ENCODE measurements around the gene PPP1R9A.

Gene PPP1R9A

DNA sequence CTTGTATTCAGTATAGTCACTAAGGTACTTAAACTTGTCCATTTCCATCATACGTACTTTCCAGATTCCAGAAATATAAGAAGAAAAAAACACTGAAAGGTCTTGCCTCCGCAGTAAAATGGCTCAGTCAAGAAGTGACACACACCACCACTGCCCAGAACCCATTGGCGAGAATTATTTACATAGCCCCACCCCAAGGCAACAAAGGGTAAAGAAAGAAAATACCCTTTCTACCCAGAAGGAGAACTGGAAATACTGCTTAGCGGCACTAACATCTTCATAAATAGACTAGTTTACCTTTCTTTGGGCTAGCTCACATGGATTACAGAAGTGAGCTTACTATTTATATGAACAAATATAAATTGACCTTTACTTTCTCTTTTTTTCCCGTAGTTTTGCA, 194.0 kb downstream of the PPP1R9A start:
- DNase-seq = no peak

DNA sequence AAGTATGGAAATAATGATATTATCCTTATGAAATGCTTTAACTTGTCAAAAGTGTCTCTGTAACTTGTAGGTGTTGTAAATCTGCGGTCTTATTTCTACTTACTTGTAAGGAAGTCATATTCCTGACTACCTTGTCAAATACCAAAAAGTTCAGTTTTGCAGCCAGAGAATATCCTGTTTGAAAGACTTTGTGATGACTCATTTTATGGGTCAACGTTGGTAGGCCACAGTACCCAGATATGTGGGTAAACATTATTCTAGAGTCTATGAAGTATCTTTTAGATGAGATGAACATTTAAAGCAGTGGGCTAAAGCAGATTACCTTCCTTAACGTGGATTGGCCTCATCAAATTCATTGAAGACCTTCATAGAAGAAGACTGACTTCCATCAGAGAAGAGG, 195.3 kb downstream of the PPP1R9A start:
- no peak for DNase-seq

DNA sequence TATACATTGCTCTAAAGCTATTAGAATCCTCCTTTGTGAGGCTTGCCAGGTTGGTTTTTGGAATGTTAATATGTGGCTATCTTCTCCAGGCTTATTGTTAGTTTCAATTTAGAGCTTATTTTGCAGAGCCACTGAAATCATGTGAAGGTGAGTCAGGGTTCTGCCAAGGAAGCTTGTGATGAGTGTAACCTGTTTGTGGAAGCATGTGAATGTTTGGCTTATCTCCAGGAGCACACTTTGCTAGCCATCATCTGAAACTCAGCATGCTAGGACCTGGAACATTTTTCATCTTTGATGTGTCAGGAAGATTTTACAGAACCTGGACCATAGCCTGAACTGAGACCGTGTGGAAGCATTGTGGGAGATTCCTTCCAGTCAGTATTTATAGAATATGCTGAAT, 197.3 kb downstream of the PPP1R9A start:
- DNase-seq = no peak

DNA sequence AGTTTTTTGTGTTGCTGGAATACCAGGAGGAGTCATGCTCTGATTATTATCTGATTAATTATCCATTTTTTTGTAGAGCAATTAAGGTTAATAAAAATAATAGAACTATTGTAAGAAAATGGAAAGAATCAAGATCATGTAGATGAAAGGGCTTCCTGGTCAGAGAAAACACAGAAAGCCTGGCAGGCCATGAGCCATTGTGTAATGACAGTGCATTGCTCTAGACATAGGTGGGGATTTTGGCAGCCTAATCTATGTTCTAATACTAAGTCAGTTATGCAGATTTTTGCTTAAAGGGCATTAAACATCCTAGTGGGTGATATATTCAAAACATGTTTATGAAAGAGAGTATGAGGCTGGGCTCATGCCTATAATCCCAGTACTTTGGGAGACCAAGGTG, 198.2 kb downstream of the PPP1R9A start:
- no peak for DNase-seq

DNA sequence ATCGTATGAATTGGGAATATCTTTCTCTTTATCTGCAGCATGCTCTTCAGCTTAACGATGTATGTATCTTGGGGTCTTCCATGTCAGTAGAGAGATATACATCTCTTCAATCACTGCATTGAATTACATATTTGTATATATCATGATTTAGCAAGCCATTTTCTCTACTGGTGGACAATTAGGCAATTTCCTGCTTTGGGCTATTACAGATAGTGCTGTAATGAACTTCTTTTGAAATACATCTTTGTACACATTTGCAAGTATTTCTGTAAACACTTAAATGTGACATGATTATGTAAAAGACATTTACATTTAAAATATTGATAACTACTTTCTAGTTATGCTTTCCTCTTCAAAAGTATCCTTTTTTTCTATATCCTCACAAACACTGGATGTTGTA, 199.0 kb downstream of the PPP1R9A start:
- DNase-seq = no peak

DNA sequence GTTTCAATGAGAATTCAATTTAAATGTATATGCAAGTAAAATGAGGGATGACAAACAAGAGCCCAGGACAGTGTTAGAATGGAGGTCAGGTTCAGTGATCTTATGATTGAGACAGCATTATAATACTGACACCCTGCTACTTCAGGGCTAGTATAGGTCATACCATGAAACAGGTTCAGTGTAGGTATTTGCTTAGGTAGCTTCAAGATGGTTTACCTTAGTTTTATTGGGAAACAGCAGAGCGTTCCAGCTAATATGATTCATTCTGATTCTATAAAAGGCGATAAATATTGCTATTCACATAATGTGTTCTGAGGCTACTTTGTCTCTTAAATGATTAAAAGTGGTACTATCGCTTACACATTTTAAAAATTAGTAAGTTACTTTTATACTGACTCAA, 203.3 kb downstream of the PPP1R9A start:
- DNase-seq = no peak

DNA sequence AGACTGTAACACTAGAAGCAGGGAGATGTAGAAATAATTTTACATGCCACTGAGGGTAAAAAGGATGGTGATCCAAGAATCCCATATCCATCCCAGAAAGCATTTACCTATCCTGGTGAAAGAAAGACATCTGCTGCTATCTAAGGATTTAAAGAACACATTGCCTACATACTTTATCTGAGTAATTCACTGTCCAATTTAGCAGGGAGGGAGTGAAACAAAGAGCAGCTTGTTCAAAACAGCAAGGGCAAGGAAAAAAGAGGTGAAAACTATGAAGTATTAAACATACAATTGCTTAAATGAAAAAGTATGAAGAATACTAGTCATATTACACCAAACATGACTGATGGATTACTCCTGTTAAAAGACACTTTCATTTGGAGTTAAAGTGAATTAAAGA, 206.2 kb downstream of the PPP1R9A start:
- no peak for DNase-seq

DNA sequence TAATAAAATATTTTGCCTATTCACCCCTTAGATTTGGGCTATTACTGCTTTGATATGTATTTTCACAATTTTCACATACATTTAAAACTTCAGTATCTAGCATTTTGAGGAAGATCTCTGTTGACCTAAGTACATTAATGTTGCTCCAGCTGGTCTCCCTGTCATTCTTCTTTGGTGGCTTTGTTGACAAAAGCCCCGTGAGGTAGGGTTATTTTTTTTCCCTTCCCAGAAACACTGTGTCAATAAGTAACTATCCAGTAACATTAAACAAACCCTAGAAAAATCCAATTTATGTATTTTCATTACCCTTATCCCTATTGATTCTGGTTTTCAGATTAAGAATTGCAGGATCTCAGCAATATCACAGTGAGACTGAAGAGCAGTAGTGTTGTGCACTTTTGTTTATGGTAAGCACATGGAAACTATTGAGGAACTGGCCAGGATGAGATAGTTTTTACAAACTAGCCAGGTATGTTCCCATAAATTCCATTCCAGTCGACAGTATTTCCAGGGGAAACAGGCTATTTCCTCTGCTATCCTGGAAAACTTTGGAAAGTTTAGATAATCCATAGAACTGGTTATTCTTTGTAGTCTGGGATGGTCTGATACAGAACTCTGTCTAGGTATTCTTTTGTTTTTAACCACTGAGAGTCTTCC, 218.8 kb downstream of the PPP1R9A start:
- no peak for DNase-seq

DNA sequence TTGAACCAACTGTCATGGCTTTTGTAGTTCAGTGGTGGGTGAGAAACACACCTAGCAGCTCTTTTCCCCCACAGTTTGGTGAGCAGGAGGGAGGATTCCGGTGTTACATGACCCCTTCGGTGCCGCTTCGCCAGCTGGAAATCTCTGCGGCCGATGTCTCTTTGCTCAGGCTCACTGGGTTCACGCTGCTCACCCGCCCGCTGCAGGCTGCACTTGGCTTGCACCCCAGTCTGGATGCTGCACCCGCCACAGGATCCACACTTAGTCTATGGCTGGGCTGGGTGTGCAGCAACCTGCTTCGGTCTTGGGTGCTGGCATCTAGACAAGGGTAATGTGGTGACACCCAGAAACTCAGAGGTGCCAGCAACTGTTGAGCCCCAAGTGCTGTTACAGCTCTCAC, 225.1 kb downstream of the PPP1R9A start:
- no peak for DNase-seq

DNA sequence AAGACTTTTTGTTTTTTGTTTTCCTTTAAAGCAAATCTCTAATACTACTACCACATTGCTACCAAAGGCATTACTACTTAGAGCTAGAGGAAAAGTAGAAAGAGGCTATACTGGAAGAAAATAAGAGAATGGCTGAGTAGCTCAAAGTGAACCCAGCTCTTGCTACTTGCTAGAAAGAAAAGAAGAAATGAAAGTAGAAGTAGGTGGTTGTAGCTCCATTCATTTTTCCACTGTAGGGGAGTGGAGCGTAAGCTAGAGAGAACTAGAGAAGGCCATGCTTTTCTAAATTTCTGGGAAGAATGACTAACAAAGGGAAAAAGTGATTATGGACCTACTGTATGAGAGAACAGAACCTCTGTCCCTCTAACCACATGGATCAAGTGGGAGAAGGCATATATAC, 232.5 kb downstream of the PPP1R9A start:
- no peak for DNase-seq

DNA sequence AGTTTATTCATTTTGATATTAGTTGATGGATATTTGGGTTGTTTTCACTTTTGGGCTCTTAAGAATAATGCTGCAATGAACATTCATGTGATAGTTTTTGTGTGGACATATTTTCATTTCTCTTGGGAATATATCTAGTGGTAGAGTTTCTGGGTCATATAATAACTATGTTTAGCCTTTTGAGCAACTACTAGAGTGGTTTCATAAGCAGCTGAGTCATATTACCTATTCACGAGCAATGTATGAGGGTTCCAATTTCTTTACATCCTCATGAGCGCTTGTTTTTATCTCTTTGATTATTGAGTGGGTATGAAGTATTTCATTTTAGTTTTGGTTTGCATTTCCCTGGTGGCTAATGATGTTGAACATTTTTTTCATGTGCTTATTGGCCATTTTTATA, 234.4 kb downstream of the PPP1R9A start:
- DNase-seq = no peak

DNA sequence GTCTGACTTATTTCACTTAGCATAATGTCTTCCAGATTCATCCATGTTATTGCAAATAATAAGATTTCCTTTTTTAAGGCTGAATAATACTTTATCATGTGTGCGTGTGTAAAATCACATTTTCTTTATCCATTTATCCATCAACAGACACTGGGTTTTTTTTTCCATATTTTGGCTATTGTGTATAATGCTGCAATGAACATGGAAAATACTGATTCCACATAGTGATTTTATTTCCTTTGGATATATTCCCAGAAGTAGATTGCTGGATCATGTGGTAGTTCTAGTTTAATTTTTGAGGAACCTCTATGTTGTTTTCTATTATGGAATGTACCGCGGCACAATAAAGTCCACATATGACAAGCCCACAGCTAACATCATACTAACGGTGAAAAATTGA, 236.9 kb downstream of the PPP1R9A start:
- DNase-seq = no peak

DNA sequence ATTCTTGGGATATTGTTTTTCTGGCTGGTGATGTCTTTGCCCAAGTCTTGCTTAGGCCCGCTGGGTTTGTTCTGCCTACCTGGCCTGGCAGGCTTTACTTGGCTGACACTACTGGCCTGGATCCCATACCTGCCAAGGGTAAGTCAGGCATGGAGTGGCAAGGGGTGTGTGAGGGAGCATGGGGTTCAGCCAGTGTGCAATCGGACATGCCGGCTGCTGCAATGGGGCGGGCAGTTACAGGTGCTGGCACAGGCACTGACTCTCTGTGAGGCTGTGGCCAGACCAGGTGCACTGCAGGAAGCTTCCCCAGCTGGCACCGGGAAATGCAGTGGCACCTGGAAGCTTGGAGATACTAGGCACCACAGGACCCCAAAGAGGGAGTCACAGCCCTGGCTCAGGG, 248.6 kb downstream of the PPP1R9A start:
- DNase-seq = no peak

DNA sequence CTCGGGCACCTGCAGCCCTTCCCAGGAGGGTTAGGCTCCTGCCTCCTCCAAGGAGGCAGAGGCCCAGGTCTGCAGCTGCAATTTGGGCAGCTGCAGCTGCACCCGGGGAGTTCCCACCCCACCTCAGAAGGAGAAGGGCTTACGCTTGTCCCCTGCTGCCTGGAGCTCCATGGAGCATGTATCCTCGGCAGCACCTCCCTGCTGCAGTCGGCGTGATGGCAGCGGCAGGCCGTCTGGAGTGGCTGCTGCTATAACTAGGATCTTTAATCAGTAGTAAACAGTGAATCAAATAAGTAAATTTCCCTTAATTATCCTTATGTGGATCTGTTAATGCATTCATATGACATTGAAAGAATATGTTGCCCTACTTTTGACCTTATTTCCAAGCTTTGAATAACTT, 250.0 kb downstream of the PPP1R9A start:
- DNase-seq = no peak

DNA sequence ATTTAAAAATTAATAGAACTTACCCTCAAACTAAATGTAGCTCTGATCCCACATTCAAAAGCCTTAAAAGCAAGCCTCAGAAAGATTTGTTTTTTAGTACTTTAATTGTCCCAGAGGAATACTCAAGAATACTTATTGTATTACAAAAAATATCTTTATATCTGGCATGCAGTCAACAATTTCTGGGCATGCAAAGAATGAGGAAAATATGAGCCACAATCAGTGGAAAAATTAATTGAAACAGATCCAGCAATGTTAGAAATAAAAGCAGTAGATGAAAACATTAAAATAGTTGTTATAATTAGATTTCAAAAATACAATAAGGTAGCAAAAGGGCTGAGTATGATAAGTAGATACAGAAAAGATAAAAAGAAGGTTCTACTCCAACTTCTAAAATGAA, 262.3 kb downstream of the PPP1R9A start:
- no peak for DNase-seq

DNA sequence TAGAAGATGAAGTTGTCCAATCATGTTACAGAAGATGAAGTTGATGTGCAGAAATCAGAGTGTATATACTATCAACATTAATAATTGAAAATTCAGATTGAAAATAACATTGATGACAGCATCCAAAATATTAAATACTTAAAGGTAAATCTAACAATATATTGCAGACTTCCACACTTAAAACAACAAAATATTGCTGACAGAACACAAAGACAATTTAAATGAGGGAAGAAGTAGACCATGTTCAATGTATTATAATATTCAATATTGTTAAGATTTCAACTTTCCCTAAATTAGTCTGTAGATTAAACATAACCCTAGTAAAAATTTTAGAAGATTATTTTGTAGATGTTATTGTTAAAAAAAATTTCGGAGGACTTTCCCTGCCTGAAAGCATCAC, 265.0 kb downstream of the PPP1R9A start:
- no peak for DNase-seq

DNA sequence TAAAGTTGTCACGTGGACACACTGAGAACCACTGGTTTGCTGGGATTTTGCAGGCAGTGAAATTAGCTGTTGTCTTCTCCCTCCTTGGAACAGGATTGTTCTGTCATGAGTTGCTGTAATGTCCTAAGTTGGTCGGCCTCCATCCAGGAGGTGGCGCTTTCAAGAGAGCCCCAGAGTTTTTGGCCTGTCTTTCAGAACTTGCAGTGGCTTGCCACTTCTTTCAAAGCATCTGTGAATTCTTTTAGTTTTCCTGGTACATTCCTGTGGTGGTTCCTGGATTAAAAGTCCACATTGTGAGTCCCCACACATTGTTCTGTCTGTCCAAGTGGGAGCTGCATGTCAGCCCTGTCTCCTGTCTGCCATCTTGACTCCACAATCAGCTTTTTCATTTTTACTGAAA, 283.1 kb downstream of the PPP1R9A start:
- no peak for DNase-seq

DNA sequence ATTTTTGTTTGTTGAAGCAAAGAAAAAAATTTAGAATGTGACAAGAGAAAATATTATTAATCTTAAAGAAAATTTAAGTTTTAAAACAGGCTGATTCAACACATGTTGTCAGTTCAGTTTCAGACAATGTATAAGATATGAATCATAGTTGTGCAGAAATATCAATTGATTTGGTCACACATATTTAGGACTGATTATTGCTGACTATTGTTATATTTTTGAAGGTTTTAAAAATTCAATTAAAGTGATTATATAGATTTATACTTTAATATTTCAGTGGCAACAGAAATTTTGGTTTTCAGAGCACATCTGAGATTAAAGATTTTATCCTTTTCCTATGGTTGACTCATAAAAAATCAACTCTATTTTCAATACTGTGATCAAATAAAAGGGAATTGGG, 284.4 kb downstream of the PPP1R9A start:
- DNase-seq = no peak

DNA sequence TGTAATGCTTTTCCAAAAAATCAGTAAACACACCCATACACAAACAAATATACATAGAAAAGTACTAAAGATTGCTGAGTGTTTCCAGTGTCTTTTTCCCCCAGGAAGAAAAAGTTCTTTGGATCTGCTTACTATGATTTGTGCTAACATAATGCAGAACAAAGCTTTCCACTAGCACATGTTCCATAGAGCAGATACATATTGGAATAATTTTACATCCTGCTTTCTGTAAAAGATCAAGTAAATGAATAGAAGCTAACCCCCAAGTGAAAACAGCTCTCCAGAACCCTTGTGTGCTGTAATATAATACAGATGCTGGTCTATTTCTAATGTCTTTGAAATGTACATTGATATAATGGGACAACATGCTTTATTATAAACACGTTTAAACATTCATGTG, 291.5 kb downstream of the PPP1R9A start:
- DNase-seq = no peak

DNA sequence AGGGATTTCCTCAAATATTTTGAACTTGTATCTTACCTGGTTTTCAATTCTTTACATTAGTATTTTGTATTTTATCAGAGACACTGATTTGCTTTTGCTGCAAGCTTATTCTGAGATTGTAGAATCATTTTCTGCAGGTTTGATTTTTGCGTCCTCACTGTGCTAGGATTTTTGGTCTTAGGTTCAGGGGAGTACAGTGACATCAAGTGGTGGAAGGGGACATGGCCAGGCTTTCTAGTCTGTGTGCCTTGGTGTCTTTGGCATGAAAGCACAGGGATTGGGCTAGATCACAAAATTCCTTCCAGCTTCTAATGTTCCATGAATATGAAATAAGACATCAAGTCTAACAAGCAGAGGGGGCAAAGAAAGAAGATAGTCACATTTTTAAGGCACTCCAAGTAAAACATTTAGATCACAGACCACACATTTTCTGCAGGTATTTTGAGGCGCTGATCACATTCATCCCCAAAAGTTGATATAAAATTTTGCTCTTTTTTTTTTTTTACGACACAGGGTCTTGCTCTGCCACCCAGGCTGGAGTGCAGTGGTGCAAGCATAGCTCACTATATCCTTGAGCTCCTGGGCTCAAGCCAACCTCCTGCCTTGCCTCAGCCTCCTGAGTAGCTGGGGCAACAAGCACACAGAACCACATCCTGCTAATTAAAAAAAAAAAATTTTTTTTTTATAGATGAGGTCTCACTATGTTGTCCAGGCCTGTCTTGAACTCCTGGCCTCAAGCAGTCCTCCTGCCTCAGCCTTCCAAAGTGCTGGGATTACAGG, 292.6 kb downstream of the PPP1R9A start:
- no peak for DNase-seq

DNA sequence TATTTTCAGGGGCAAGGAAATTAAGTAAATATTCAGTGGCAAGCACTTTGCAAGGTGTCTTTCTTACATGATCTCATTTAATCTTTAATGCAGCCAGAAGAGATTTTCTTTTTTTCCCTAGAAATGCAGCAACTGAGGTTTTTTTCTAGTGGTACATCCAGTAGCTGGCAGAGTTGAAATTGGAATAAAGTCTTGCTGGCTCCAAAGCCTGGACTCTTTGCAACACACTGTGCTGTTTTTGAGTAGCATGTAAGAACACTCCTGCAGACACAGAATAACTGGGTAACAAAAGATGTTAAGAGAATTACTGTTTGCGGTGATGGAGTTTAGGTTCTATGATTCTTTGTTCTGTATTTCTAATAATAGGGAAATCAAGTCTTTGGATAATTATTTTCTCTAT, 293.3 kb downstream of the PPP1R9A start:
- no peak for DNase-seq

DNA sequence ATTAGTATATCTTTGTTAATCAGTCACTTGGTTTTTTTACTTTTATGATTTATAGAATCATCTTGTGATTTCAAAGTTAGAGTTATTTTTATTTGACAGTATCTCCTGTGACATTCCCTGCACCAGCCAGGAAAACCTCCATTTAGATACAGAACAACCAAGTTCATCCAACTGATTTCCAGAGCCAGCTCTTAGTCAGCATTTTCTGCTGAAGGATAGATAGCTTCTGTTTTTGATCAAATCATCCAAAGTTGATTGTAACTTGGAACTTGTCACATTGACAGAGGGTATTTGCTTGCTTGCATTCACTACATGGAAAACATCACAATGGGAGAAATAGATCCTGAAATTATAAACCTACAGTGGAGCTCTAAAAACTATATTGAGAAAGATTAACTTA, 294.3 kb downstream of the PPP1R9A start:
- no peak for DNase-seq

DNA sequence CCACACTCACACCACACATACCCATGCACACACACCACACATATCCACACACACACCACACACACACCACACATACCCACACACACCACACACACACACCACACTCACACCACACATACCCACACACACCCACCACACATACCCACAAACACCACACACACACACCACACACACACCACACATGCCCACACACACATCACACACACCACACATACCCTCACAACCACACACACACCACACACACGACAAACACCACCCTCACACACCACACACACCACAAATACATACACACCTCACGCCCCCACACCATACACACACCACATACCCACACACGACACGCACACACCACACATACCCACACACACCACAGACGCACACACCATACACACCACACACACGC, 297.2 kb downstream of the PPP1R9A start:
- no peak for DNase-seq

DNA sequence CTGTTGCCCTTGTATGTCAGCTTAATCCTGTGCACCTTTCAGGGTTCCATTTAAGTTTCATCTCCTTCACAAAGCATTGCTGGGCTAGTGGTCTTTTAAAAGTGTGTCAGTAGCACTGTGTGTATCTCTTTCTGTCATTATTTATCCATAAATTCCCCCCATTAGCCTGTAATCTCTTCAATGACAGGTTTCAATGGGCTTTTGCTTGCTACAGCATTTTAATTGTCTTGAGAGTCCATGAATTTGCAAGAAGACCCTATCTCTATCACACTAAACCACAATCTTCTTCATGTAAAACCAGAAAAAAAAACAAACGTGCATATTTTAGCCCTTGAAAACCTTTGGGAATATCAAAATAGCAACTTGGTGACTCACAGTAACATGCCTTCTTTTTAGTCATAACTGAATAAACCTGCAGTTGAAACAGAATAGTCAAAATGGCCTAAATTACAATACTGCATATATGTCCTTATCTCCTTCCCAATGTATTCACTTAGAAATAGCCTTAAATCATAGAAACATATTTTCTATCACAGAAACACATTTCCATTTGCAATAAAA, 298.4 kb downstream of the PPP1R9A start:
- no peak for DNase-seq

DNA sequence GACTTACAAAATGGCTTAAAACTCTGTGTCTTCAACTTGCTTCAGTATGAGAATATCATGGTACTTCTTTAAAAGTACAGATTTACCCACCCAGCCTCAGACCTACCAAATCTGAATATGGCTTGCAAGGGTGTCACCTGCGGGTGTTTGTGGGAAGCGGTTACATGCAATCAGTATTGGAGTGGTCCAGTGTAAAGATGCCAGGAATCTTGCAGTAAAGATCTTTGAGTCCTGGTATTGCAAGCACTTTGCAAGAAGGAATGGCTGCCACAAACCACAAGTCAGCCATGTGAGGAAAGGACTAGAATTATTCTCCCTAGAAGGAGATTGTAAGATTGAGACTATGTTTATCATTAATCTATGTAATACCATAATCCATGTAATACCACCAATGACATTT, 301.9 kb downstream of the PPP1R9A start:
- no peak for DNase-seq
